ENCODE measurements around the gene ATPAF2.

The ATPAF2 gene

GRCh38 chr17:18020971-18021370 is 18.0 kb downstream of the ATPAF2 start:
- no peak overlapping the region; the same call in 1 of the 2 replicates for H3K27ac ChIP-seq
- TF ChIP-seq CTCF (IDR thresholded peaks at IDR 0.05) (no peak), ZFX (IDR thresholded peaks at IDR 0.05; ENCODE audit: borderline replicate concordance) (no peak)

- no peak for TF ChIP-seq ZFX (IDR thresholded peaks at IDR 0.05; ENCODE audit: borderline replicate concordance)
- TF ChIP-seq CTCF (IDR thresholded peaks at IDR 0.05) = no peak
- no peak overlapping the region for H3K27ac ChIP-seq
Observed at GRCh38 chr17:18019838-18020154, 19.2 kb downstream of the ATPAF2 start.

- no peak overlapping the region for H3K27ac ChIP-seq
- no peak for TF ChIP-seq CTCF (IDR thresholded peaks at IDR 0.05)
- TF ChIP-seq ZFX (IDR thresholded peaks at IDR 0.05; ENCODE audit: borderline replicate concordance) = no peak
Observed at GRCh38 chr17:18018411-18018921, 20.5 kb downstream of the ATPAF2 start.

- no peak for TF ChIP-seq ZFX (IDR thresholded peaks at IDR 0.05; ENCODE audit: borderline replicate concordance)
- TF ChIP-seq CTCF (IDR thresholded peaks at IDR 0.05) = no peak
- no peak overlapping the region for H3K27ac ChIP-seq
Observed at GRCh38 chr17:18017958-18018357, 21.0 kb downstream of the ATPAF2 start.

- no peak for TF ChIP-seq ZFX (IDR thresholded peaks at IDR 0.05; ENCODE audit: borderline replicate concordance)
- TF ChIP-seq CTCF (IDR thresholded peaks at IDR 0.05) = no peak
- no peak overlapping the region for H3K27ac ChIP-seq
Observed at GRCh38 chr17:18016426-18016825, 22.5 kb downstream of the ATPAF2 start.

- no peak for TF ChIP-seq CTCF (IDR thresholded peaks at IDR 0.05)
- no peak for TF ChIP-seq ZFX (IDR thresholded peaks at IDR 0.05; ENCODE audit: borderline replicate concordance)
- H3K27ac ChIP-seq = no peak overlapping the region
Observed at GRCh38 chr17:18015593-18015992, 23.4 kb downstream of the ATPAF2 start.

GRCh38 chr17:18014006-18014405 is 25.0 kb downstream of the ATPAF2 start:
- no peak overlapping the region for H3K27ac ChIP-seq
- TF ChIP-seq CTCF (IDR thresholded peaks at IDR 0.05) = no peak
- TF ChIP-seq ZFX (IDR thresholded peaks at IDR 0.05; ENCODE audit: borderline replicate concordance) = no peak
